HG03520 (cell line): Measurements from ENCODE around the gene ZNF26.
A peak's percentile ranks its signal among the peaks of the same experiment; 100 is the strongest.
"Not testable (repeated sequence)": the region's sequence is repeated elsewhere in the genome, so short reads cannot be mapped to it uniquely, and the experiment has no call there.

Experiments used
- ATAC-seq: cut with Tn5 transposase; IDR thresholded peaks from one replicate; pipeline ENCODE4 v1.9.1; 2021; ENCODE audit warnings: mild to moderate bottlenecking, moderate library complexity; ENCODE audit not compliant: unreplicated experiment

The ZNF26 gene

GRCh38 chr12:132955094-132956010 lies 30.8 kb upstream of the ZNF26 start:
- ATAC-seq, result peak; percentile 11

DNA sequence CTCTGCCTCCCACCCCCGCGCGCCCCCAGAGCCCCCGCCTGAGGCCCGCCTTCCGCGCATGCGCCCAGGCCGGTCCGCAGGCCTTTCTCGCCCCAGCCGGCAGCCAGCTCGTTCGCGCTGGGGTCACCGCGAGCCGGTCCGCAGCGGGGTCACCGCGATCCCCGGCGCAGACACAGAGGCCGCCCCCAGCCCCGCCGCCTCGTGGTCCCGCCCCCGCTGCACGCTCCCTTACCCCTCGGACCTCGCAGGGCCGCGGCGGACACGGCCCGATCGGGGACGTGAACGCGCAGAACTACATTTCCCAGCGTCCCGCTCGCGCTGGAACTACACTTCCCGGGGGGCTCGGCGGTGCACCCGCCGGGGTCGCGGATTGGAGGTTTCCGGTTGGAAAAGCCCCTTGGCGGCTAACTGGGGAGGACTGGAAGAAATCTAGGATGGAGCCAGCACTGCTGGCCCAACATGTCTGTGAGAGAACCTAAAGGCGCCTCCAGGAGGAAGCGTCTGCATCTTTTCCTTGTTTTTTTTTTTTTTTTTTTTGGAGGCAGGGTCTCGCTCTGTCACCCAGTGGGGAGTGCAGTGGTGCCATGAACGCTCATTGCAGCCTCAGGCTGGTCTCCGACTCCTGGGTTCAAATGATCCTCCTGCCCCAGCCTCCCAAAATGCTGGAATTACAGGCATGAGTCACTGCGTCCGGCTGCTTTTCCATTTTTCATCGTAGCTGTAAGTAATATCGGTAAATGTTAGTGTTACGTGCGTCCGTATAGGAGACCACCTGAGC lies 30.0 kb upstream of the ZNF26 start, which contains the start of gene ZNF605:
Gene ZNF605 (minus strand): TSS at position 296 of the 778 bp plus-strand sequence. CDS start 10,671 bp downstream, outside the sequence.
- ATAC-seq, result peak; percentile 84

DNA sequence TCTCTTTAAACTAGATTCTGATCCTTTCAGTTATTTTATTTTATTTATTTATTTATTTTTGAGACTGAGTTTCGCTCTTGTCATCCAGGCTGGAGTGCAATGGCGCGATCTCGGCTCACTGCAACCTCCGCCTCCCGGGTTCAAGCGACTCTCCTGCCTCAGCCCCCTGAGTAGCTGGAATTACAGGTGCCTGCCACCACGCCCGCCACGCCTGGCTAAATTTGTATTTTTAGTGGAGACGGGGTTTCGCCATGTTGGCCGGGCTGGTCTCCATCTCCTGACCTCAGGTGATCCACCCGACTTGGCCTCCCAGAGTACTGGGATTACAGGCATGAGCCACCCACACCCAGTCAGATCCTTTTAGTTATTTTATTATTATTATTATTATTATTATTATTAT lies 24.4 kb upstream of the ZNF26 start:
- ATAC-seq, result not testable (repeated sequence)

- ATAC-seq, result not testable (repeated sequence)
These were observed 22.2 kb upstream of the ZNF26 start for GRCh38 chr12:132963947-132964346.

DNA sequence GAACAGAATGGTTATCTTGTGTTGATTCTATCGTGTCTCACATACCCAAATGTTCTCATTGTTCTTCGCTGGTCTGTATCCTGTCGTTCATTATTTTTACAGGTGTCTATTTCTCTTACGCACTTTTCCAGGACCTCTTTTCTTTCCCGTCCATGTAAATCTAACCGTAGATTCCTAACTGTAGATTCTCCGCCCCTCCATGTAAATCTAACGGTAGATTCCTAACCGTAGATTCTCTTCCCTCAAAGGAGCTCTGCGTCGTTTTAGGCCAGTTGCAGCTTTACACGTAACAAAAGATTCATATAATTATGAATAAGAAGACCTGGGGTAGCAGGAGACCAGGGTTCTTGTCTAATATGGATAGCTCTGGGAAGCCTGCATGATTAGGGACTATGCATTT lies 20.4 kb upstream of the ZNF26 start:
- ATAC-seq, result no peak

- no peak for ATAC-seq
These were observed 19.3 kb upstream of the ZNF26 start for GRCh38 chr12:132966676-132967415.

- ATAC-seq, result no peak
These were observed 18.4 kb upstream of the ZNF26 start for GRCh38 chr12:132967736-132968135.

DNA sequence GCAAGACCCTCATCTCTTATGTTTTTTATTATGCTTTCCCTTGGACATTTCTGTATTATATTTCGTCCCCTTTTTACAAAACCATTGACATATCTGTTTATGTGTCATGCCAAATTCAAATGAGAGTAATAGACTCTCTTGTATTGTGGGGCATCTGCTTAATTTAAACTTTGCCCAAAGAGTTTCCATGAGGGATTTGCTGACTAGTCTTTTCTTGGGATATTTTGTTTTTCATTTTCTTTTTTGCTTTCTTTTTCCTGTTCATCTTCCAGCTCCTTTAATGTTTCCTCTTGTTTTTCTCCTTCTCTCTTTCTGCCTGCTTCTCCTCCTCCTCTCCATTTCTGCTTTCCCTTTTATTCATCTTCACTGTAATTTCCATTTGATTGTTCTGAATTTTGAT lies 13.8 kb upstream of the ZNF26 start:
- ATAC-seq, result no peak

DNA sequence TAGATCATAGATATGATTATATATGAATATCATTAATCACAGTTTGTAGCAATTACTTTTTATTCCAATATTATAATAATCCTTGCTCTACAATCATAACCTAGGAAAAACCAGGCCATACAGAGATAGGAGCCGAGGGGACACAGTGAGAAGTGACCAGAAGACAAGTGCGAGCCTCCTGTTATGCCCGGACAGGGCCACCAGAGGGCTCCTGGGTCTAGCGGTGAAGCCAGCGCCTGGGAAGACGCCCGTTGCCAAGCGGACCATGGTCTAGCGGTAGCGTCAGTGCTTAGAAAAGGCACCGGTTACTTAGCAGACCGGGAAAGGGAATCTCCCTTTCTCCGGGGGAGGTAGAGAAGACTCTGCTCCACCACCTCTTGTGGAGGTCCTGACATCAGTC lies 9.3 kb upstream of the ZNF26 start:
- not testable (repeated sequence) for ATAC-seq

- peak; percentile 10 for ATAC-seq
These were observed 688 bp downstream of the ZNF26 start for GRCh38 chr12:132986885-132987225.

GRCh38 chr12:132998741-132999140 lies 12.6 kb downstream of the ZNF26 start:
- no peak for ATAC-seq

GRCh38 chr12:133010657-133011297 lies 24.6 kb downstream of the ZNF26 start:
- ATAC-seq, result no peak

DNA sequence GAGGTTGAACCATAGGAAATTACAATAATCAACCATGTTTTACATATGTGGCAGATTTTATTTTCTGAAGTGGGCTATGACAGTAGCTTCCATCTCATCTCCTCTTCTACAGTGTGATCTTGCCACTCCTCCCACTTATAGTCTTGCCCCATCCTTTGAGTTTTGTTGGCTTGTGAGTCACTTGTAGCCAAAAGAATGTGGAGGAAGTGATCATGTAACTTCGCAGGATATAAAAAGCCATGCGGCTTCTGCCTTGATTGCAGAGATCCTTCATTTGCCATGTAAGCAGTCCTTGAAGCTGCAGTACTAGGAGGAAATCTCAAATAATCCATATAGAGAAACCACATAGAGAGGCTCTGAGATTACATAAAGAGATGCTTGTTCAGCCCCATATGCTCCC lies 37.4 kb downstream of the ZNF26 start:
- no peak for ATAC-seq

GRCh38 chr12:133026996-133027395 lies 40.8 kb downstream of the ZNF26 start:
- no peak for ATAC-seq

GRCh38 chr12:133037207-133038005 lies 51.2 kb downstream of the ZNF26 start, which contains the start of gene ZNF84:
ZNF84 (plus strand) TSS chr12:133037509; CDS start chr12:133041468, 3,959 bp downstream.
- ATAC-seq, result peak; percentile 88

DNA sequence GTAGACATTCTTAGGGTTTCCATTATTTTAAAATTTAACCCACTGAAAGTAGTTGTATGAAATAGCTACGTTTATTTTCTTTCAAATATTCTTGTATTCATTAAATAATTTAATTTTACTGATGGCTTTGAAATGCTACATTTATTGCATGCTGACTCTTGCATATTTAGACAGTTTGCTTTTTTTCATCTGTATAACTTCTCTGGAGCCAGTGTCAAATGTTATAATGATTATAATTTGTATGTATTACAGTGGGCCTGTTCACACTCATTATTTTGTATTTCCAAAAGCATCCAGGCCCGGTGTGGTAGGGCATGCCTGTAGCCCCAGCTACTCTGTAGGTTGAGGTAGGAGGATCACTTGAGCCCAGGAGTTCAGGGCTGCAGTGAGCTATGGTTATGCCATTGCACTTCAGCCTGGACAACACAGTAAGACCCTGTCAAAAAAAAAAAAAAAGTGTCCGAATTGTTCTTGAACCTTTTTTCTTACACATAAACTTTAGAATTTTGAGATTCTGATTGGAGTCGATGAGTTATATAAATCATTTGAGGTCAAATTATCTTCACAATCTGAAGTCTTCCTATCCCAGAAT lies 52.0 kb downstream of the ZNF26 start:
- no peak for ATAC-seq

DNA sequence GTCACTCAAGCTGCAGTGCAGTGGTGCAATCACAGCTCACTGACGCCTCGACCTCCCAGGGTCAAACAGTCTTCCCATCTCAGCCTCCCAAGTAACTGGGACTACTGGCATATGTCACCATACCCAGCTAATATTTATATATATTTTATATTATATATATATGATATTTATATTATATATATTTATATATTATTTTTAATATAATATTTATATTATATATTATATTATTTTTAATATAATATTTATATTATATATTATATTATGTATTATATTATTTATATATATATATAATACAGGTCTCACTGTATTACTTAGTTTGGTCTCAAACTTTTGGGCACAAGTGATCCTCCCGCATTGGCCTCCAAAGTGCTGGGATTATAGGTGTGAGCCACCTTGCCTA lies 60.5 kb downstream of the ZNF26 start:
- ATAC-seq, result no peak

- no peak for ATAC-seq
These were observed 71.3 kb downstream of the ZNF26 start for GRCh38 chr12:133057446-133057845.
